SU-DHL-6 (cell line): Measurements from ENCODE around the gene OSGIN1.

Experiments used
- H2AFZ ChIP-seq: fragments of 200-600 bp; sonication (generic); 2 replicates; pipeline ENCODE4 v1.6.1; 2014; ENCODE audit warnings: low read depth, mild to moderate bottlenecking, moderate library complexity, mixed read lengths, antibody characterized with exemption, low read length; ENCODE audit not compliant: severe bottlenecking
- H3F3A ChIP-seq: fragments of 200-600 bp; shearing (Covaris generic); 2 replicates; pipeline ENCODE4 v1.6.0; 2016; ENCODE audit warnings: antibody characterized with exemption, mild to moderate bottlenecking; ENCODE audit not compliant: insufficient read depth
- H3K27ac ChIP-seq: fragments of 200-600 bp; sonication (generic); 2 replicates; pipeline ENCODE4 v1.5.1; 2016; ENCODE audit warnings: low read depth, mild to moderate bottlenecking, low read length, moderate library complexity, mixed read lengths
- H3K27me3 ChIP-seq: fragments of 200-600 bp; sonication (generic), shearing (Covaris generic); 2 replicates; pipeline ENCODE4 v1.6.0; 2014; ENCODE audit warnings: mild to moderate bottlenecking, low read length
- H3K36me3 ChIP-seq: fragments of 200-600 bp; sonication (generic); 2 replicates; pipeline ENCODE4 v1.6.1; 2014; ENCODE audit warnings: mild to moderate bottlenecking, low read length, mixed read lengths
- H3K4me2 ChIP-seq: fragments of 300-600, 200-600 bp; shearing (Covaris generic), sonication (generic); 2 replicates; pipeline ENCODE4 v1.6.0; 2014; ENCODE audit warnings: low read length, low read depth, mild to moderate bottlenecking; ENCODE audit not compliant: poor library complexity, severe bottlenecking
- H3K4me3 ChIP-seq: fragments of 200-600 bp; sonication (generic); 2 replicates; pipeline ENCODE4 v1.5.1; 2014; ENCODE audit warnings: antibody characterized with exemption, low read length, mild to moderate bottlenecking, mixed read lengths; ENCODE audit not compliant: insufficient read depth, poor library complexity, severe bottlenecking
- H3K79me2 ChIP-seq: fragments of 200-600 bp; sonication (generic); 2 replicates; pipeline ENCODE4 v1.6.1; 2014; ENCODE audit warnings: mild to moderate bottlenecking, low read length, moderate library complexity; ENCODE audit not compliant: insufficient read depth
- H3K9ac ChIP-seq: fragments of 200-600 bp; sonication (generic); 2 replicates; pipeline ENCODE4 v1.7.0; 2014; ENCODE audit warnings: mild to moderate bottlenecking, low read length
- H3K9me2 ChIP-seq: fragments of 200-600 bp; sonication (generic); replicated peaks from 2 replicates; pipeline ENCODE4 v1.6.1; 2014; ENCODE audit warnings: low read length; ENCODE audit not compliant: insufficient read depth
- H3K9me3 ChIP-seq: fragments of 200-600 bp; sonication (generic); 2 replicates; pipeline ENCODE4 v1.6.1; 2014; ENCODE audit warnings: low read length, mixed read lengths; ENCODE audit not compliant: insufficient read depth
- H4K20me1 ChIP-seq: fragments of 200-600 bp; sonication (generic); 2 replicates; pipeline ENCODE4 v1.6.1; 2014; ENCODE audit warnings: low read depth, mild to moderate bottlenecking, antibody characterized with exemption, low read length, moderate library complexity, mixed read lengths
- EZH2phosphoT487 ChIP-seq: fragments of 200-600 bp; sonication (generic), shearing (Covaris generic); conservative IDR thresholded peaks from 2 replicates; pipeline ENCODE4 v1.6.1; 2018; ENCODE audit warnings: mild to moderate bottlenecking, antibody characterized with exemption, low read length, moderate library complexity, mixed read lengths
- TF ChIP-seq, protein P1 (sequence below): fragments of 200-600 bp; sonication (generic); IDR thresholded peaks from one replicate; pipeline ENCODE4 v1.5.1; 2017; ENCODE audit warnings: antibody characterized with exemption, mild to moderate bottlenecking, low read length, moderate library complexity; ENCODE audit not compliant: insufficient read depth, poor library complexity, severe bottlenecking

Gene OSGIN1

DNA sequence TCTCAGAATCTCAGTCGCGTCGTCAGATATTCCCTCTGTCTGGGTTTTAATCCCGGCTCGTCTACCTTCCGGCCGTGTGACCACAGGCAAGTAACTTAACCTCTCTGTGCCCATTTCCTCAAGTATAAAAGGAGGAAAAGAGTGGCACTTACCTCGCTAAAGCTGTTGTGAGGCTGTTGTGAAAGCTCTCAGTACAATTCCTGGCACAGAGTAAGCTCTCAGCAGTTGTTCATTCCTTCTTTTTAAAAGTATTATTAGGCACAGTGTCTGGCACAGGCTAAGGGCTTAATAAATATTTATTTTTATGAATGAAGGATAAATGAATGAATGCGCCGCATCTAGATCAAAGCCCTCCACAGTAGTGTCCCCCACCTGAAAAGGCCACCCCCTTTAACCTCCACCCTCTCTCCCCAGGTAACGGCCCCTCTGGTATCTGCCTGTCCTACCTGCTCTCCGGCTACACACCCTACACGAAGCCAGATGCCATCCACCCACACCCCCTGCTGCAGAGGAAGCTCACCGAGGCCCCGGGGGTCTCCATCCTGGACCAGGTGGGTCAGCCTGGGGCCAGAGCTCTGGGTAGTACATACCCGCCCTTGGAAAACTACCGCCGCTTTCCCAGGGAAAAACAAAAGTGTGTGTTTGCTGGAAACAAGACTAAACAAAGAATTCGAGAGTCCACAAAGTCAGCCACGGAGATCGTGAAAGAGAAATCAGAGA, 6.0 kb downstream of the OSGIN1 start:
- H3K27ac ChIP-seq, result no peak overlapping the region
- no peak overlapping the region for H3K9ac ChIP-seq
- TF ChIP-seq, protein P1, sequence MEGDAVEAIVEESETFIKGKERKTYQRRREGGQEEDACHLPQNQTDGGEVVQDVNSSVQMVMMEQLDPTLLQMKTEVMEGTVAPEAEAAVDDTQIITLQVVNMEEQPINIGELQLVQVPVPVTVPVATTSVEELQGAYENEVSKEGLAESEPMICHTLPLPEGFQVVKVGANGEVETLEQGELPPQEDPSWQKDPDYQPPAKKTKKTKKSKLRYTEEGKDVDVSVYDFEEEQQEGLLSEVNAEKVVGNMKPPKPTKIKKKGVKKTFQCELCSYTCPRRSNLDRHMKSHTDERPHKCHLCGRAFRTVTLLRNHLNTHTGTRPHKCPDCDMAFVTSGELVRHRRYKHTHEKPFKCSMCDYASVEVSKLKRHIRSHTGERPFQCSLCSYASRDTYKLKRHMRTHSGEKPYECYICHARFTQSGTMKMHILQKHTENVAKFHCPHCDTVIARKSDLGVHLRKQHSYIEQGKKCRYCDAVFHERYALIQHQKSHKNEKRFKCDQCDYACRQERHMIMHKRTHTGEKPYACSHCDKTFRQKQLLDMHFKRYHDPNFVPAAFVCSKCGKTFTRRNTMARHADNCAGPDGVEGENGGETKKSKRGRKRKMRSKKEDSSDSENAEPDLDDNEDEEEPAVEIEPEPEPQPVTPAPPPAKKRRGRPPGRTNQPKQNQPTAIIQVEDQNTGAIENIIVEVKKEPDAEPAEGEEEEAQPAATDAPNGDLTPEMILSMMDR, result no peak
- no peak for TF ChIP-seq EZH2phosphoT487

DNA sequence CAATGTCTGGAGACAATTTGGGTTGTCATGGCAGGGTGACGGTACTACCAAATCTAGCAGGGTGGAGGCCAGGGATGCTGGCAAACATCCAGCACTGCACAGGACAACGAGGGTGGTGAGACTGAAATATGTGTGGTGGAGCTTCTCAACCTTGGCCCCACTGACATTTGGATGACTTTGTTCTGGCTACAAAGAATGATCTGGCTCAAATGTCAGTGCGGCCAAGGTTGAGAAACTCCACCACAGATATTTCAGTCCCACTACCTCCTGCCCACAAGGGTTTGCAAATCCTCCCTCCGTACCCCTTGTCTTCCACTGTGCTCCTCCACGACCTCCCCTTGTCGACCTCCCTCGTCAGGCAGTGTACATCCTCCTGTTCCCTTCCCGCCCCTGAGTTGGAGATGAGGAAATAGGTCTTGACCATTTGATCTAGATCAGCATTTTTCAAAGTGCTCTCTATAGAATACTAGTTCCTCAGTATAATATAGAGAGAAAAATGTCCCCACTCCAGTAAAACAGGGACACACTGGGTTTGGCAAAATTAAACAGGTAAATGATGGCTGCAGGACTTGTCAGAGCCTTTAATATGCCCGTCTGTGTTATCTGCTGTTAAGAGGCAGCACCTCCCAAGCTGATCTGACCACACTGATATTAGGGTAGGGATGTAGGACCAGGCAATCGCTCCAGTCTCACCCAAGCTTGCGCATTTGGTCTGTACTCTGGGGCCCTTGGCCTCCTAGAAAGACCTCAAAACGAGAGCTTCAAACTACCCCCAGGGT, 6.8 kb downstream of the OSGIN1 start:
- Histone ChIP-seq H4K20me1 (no peaks in the 10 kb centered on the region), H3K27ac (no peak overlapping the region), H3K27me3 (no peaks in the 10 kb centered on the region), H3K9me2 (no peaks in the 10 kb centered on the region), H3K4me3 (no peak overlapping the region), H3F3A (no peaks in the 10 kb centered on the region), H3K36me3 (no peaks in the 10 kb centered on the region), H3K9ac (no peak overlapping the region), H3K4me2 (no peak overlapping the region), H3K79me2 (no peaks in the 10 kb centered on the region), H3K9me3 (no peaks in the 10 kb centered on the region), H2AFZ (no peak overlapping the region)
- no peak for TF ChIP-seq EZH2phosphoT487
- TF ChIP-seq, protein P1, result no peak

More for the DNA sequence above, 6.0 kb downstream of the OSGIN1 start:
- Histone ChIP-seq H2AFZ (no peak overlapping the region), H4K20me1 (no peaks in the 10 kb centered on the region), H3K79me2 (no peaks in the 10 kb centered on the region), H3K36me3 (no peaks in the 10 kb centered on the region), H3K4me2 (no peak overlapping the region), H3K4me3 (no peak overlapping the region), H3F3A (no peaks in the 10 kb centered on the region), H3K9me2 (no peaks in the 10 kb centered on the region), H3K9me3 (no peaks in the 10 kb centered on the region), H3K27me3 (no peaks in the 10 kb centered on the region)

GRCh38 chr16:83960521-83961249, 7.6 kb downstream of the OSGIN1 start:
- Histone ChIP-seq H3K36me3 (no peaks in the 10 kb centered on the region), H3F3A (no peaks in the 10 kb centered on the region), H3K27me3 (no peaks in the 10 kb centered on the region), H3K79me2 (no peaks in the 10 kb centered on the region), H3K27ac (no peak overlapping the region), H3K9ac (no peak overlapping the region), H3K9me3 (no peaks in the 10 kb centered on the region), H4K20me1 (no peaks in the 10 kb centered on the region), H2AFZ (no peak overlapping the region), H3K4me3 (no peak overlapping the region), H3K4me2 (no peak overlapping the region), H3K9me2 (no peaks in the 10 kb centered on the region)
- TF ChIP-seq EZH2phosphoT487, result no peak
